Transverse colon (tissue), 4 donors: ENCODE results near the gene TRAF3. TPM values are rescaled to one million over a fixed set of nuclear protein-coding genes. Genes with fewer than 3 reads are reported as not detected.

ENCODE experiments used
- DNase-seq: peaks from one replicate; pipeline ENCODE4 v3.0.0-alpha.2; 2019
- H3K27ac ChIP-seq, 4 donors: fragments of 200-600 bp; sonication (generic); 2 replicates each; pipeline ENCODE4 v1.5.1; 2016 to 2018; ENCODE audit warnings: inconsistent platforms in 4 of 4
- H3K27me3 ChIP-seq: fragments of 200-600 bp; sonication (generic); 2 replicates; pipeline ENCODE4 v1.5.1; 2017; ENCODE audit warnings: inconsistent platforms
- H3K36me3 ChIP-seq, 4 donors: fragments of 200-600 bp; sonication (generic); 2 replicates each; pipeline ENCODE4 v1.5.1; 2017 to 2019; ENCODE audit warnings: inconsistent platforms in 4 of 4
- H3K4me1 ChIP-seq, 4 donors: fragments of 200-600 bp; sonication (generic); 2 replicates each; pipeline ENCODE4 v1.5.1; 2017 to 2020; ENCODE audit warnings: inconsistent platforms in 4 of 4
- H3K4me3 ChIP-seq, 4 donors: fragments of 200-600 bp; sonication (generic); 1 replicate in 1 of 4; 2 replicates in 3 of 4; pipeline versions ENCODE4 v1.5.1 to v1.6.1; 2017 to 2019; ENCODE audit warnings: inconsistent platforms in 4 of 4
- H3K9me3 ChIP-seq, 2 donors: fragments of 200-600 bp; sonication (generic); 2 replicates each; pipeline ENCODE4 v1.5.1; 2017 to 2019; ENCODE audit warnings: inconsistent platforms in 2 of 2
- EP300 ChIP-seq: sonication (generic); formaldehyde crosslinking; IDR thresholded peaks from one replicate; pipeline ENCODE4 v1.6.1; 2017; ENCODE audit warnings: antibody characterized with exemption, low read depth
- POLR2A ChIP-seq: fragments of 450-650 bp; IDR thresholded peaks from one replicate; pipeline ENCODE4 v1.6.1; 2016; ENCODE audit warnings: antibody characterized with exemption, mild to moderate bottlenecking, moderate library complexity
- POLR2AphosphoS5 ChIP-seq, 3 donors: sonication (generic); formaldehyde crosslinking; IDR thresholded peaks; one replicate each; pipeline ENCODE4 v1.6.1; 2016; ENCODE audit warnings: antibody characterized with exemption in 3 of 3
- WGBS, 2 donors: methylation state at CpG; one replicate each; pipeline ENCODE4 v1.1.5; 2018; ENCODE audit warnings: low coverage in 1 of 2; 5-methylcytosine and 5-hydroxymethylcytosine counted together
- in situ Hi-C, 4 donors: fragments of 200-750 bp; cut with MboI; loops; one replicate each; pipeline versions ENCODE4 v1.15.0 to v1.15.1; 2017; ENCODE audit warnings: low sequenced_read_pairs in 3 of 4, low pct_ligation_motif_present in 1 of 4, low pct_unique_long_range_greater_than_20kb in 1 of 4
- intact Hi-C: fragments of 100-400 bp; cut with DNase I; formaldehyde crosslinking; loops from one replicate; pipeline ENCODE4 v1.15.1; 2023; ENCODE audit warnings: low total_unique reads
- total RNA-seq, 4 donors: library from RNA; depleted of rRNA; stranded (reverse); fragments of >200 nt; gene quantifications; one replicate each; pipeline ENCODE4 v1.1.0, GENCODE V29; 2016
- TF ChIP-seq, protein P1 (sequence below), 5 experiments: fragments of 200-600 bp in 3 of 5; fragments of 450-650 bp in 2 of 5; sonication (generic) in 3 of 5; IDR thresholded peaks; 1 replicate in 2 of 5; 2 replicates in 3 of 5; pipeline ENCODE4 v1.5.1; 2016 to 2017; ENCODE audit warnings: antibody characterized with exemption in 5 of 5, inconsistent platforms in 3 of 5, mild to moderate bottlenecking in 2 of 5, moderate library complexity in 1 of 5

Gene TRAF3
- total RNA-seq, 4 donors from 2014 or later = 18.7 to 28.9 (median 25.0) TPM

DNA sequence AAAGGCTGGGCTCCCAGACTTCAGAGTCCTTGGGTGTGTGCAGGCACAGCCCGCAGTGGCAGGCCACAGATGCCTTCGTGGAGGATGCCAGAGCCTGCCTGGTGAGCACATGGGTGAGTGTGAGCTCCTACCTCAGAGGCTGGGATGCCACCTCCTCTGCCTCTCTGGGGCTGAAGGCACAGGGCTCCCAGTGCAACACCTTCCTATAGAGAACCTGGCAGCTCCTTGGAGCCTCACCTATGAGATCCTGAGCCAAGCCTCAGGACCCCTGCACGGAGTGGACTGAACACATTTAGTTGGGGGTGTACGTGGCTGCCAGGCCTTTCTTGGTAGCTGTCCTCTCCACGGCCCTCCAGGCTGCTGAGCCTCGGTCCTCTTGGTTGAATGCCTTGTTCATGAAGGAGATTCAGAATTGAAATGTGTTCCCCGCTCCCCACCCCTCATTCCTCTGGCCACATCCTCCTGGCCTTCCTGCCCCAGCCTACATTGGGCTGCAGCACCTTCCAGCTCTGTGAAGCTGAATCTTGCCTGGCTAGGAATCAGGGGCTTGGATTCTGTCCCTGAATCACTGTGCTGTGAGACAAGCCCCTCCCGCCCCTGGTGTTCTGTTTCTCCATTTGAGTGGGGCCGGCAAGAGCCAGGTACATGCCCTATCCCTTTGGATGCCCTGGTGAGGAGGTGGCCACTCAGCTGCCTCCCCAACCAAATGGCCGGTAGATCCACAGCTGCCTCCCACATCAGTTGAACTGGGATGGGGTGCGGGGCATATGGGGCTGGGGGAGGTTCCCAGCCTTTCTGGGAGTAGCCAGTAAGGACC is 38.7 kb upstream of the TRAF3 start:
- H3K9me3 ChIP-seq = peaks cover 15 to 17% of the 10 kb centered on the region in 2 donors
- TF ChIP-seq POLR2AphosphoS5 (IDR thresholded peaks at IDR 0.05) = no peak
- TF ChIP-seq, protein P1, sequence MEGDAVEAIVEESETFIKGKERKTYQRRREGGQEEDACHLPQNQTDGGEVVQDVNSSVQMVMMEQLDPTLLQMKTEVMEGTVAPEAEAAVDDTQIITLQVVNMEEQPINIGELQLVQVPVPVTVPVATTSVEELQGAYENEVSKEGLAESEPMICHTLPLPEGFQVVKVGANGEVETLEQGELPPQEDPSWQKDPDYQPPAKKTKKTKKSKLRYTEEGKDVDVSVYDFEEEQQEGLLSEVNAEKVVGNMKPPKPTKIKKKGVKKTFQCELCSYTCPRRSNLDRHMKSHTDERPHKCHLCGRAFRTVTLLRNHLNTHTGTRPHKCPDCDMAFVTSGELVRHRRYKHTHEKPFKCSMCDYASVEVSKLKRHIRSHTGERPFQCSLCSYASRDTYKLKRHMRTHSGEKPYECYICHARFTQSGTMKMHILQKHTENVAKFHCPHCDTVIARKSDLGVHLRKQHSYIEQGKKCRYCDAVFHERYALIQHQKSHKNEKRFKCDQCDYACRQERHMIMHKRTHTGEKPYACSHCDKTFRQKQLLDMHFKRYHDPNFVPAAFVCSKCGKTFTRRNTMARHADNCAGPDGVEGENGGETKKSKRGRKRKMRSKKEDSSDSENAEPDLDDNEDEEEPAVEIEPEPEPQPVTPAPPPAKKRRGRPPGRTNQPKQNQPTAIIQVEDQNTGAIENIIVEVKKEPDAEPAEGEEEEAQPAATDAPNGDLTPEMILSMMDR (IDR thresholded peaks at IDR 0.05) = no peak
- TF ChIP-seq POLR2A = no peak
- no peak for TF ChIP-seq EP300
- H3K27ac ChIP-seq = no peak overlapping the region
- H3K4me3 ChIP-seq = no peak overlapping the region
- in situ Hi-C loops (no loop called here), intact Hi-C loops (no loop called here)
- DNase-seq = no peak
- no peaks in the 10 kb centered on the region for H3K36me3 ChIP-seq
- no peaks in the 10 kb centered on the region for H3K4me1 ChIP-seq
- H3K27me3 ChIP-seq = no peaks in the 10 kb centered on the region
- 91% methylated on average over 11 of the region's 11 CpGs; no CpG with 5 or more reads in 1 of the 2 donors for WGBS, 2 donors

DNA sequence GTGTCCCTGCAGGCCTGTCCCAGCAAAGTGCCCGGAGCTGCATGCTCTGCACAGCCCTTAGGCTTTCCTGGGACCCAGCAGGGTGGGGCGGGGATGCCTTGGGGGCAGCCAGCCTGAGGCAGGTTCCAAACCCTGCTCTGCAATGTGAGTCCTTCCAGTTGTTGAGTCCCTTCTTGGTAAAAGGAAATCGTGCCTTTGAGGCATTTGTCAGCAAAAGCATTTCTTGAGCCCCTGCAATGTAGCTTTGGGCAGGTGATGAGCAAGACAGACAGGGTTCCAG is 38.1 kb upstream of the TRAF3 start:
- no peaks in the 10 kb centered on the region for H3K36me3 ChIP-seq

DNA sequence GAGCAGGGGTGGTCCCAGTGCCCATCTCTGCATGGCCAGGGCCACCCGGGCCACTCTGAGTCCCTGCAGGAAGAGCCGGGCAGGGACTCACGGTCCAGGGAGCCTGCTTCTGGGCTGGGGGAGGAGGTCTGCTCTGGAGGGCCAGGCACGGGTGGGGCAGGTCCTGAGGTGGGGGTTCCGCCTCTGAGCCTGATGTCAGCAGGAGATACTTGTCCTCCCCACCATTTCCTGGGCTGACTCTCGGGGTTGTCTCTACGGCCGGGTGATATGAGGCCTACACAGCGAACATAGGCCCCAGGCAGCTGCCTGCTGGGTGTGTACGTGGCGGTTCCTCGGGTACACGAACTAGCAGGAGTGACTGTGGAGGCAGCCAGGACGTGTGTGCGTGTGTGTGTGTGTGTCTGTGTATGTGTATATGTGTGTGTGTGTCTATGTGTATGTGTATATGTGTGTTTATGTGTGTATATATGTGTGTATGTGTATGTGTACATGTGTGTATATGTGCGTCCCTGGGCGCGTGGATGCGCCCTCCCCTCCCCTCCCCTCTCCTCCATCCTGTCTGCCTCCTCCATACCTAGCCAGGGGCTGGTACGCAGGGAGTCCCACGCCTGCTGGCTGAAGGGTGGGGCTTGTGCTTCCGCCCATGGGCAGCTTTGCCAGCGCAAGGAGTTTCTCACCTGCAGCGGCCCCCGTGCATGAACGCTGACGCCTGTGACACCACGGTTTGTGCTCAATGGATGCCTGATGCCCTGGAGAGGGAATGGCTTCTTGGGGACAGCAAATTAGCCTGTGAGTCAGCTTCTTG is 30.4 kb upstream of the TRAF3 start:
- H3K36me3 ChIP-seq = no peaks in the 10 kb centered on the region
- no peaks in the 10 kb centered on the region for H3K27me3 ChIP-seq
- no peaks in the 10 kb centered on the region for H3K4me1 ChIP-seq
- in situ Hi-C loops = no loop called here
- no peak overlapping the region for H3K27ac ChIP-seq
- WGBS, 2 donors = 92% methylated on average over 22 of the region's 28 CpGs; no CpG with 5 or more reads in 1 of the 2 donors
- TF ChIP-seq, protein P1 (IDR thresholded peaks at IDR 0.05) = no peak
- TF ChIP-seq POLR2A (no peak), POLR2AphosphoS5 (IDR thresholded peaks at IDR 0.05) (no peak), EP300 (no peak)
- intact Hi-C loops = no loop called here
- H3K9me3 ChIP-seq = peaks cover 5 to 14% of the 10 kb centered on the region in 2 donors
- no peak for DNase-seq
- H3K4me3 ChIP-seq = no peak overlapping the region

More for the DNA sequence above, 38.1 kb upstream of the TRAF3 start:
- no peak overlapping the region for H3K27ac ChIP-seq
- intact Hi-C loops = no loop called here
- H3K27me3 ChIP-seq = no peaks in the 10 kb centered on the region
- no peak for DNase-seq
- whole genome bisulfite sequencing, 2 donors = 90% methylated on average over 3 of the region's 3 CpGs; no CpG with 5 or more reads in 1 of the 2 donors
- H3K4me3 ChIP-seq = no peak overlapping the region
- no peaks in the 10 kb centered on the region for H3K4me1 ChIP-seq
- in situ Hi-C loops = no loop called here
- peaks cover 15 to 17% of the 10 kb centered on the region in 2 donors for H3K9me3 ChIP-seq
- no peak for TF ChIP-seq POLR2AphosphoS5 (IDR thresholded peaks at IDR 0.05)
- TF ChIP-seq EP300 = no peak
- TF ChIP-seq POLR2A = no peak

DNA sequence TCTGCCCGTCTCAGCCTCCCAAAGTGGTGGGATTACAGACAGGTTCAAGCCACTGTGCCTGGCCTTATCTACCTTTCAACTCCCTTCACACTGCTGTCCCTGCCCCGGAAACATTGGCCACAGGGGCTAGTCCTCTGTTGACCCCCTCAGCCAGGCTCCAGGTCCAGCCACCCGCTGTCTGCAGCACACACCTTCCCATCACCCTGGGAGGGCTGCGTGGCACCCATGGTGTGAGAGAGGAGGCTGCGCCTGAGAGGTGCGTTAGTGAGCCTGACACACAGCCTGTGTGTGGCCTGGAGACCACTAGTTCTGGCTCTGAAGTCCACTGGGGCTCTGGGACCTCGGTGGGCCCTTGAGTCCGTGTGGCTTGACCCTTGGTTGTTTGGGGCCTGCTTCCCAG is 28.4 kb upstream of the TRAF3 start:
- DNase-seq = no peak
- TF ChIP-seq EP300 (no peak), POLR2AphosphoS5 (IDR thresholded peaks at IDR 0.05) (no peak), POLR2A (no peak)
- TF ChIP-seq, protein P1 (IDR thresholded peaks at IDR 0.05) = no peak
- 94 to 100% methylated on average over 1 to 8 of the region's 8 CpGs for WGBS, 2 donors
- no peak overlapping the region for H3K27ac ChIP-seq
- no peaks in the 10 kb centered on the region for H3K4me1 ChIP-seq
- no peak overlapping the region for H3K4me3 ChIP-seq
- in situ Hi-C loops (no loop called here), intact Hi-C loops (no loop called here)
- no peaks in the 10 kb centered on the region for H3K36me3 ChIP-seq
- no peaks in the 10 kb centered on the region for H3K9me3 ChIP-seq
- H3K27me3 ChIP-seq = no peaks in the 10 kb centered on the region
